ENCODE results near the gene TMX4. TPM values are rescaled to one million over a fixed set of nuclear protein-coding genes. Genes with fewer than 3 reads are reported as not detected.

Gene TMX4
- total RNA-seq, 3 donors from 2014 or later: 40.0 to 61.9 (median 60.7) TPM

DNA sequence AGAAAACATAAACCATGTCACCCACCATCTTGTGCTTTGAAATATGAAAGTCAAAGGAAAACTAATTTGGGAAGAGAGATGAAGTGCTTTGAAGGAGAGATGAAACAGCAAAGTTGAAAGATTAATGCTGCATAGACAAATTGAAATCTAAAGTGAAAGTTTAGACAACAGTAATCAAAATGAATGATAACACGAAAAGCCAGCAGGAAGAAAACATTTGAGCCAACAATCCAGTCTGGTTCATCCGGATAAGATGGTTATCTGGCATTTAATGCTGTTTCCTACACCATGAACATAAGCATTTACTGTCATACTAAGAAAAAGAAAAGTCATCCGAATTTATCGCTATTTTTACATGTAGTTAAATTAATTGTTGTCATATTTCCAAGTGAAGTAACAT lies 79.9 kb downstream of the TMX4 start:
- Histone ChIP-seq H3K36me3 (no peaks in the 10 kb centered on the region), H3K4me3 (no peak overlapping the region), H3K27me3 (no peaks in the 10 kb centered on the region), H3K27ac (no peak overlapping the region), H3K4me1 (no peaks in the 10 kb centered on the region), H3K9me3 (no peaks in the 10 kb centered on the region)
- TF ChIP-seq, protein P1, sequence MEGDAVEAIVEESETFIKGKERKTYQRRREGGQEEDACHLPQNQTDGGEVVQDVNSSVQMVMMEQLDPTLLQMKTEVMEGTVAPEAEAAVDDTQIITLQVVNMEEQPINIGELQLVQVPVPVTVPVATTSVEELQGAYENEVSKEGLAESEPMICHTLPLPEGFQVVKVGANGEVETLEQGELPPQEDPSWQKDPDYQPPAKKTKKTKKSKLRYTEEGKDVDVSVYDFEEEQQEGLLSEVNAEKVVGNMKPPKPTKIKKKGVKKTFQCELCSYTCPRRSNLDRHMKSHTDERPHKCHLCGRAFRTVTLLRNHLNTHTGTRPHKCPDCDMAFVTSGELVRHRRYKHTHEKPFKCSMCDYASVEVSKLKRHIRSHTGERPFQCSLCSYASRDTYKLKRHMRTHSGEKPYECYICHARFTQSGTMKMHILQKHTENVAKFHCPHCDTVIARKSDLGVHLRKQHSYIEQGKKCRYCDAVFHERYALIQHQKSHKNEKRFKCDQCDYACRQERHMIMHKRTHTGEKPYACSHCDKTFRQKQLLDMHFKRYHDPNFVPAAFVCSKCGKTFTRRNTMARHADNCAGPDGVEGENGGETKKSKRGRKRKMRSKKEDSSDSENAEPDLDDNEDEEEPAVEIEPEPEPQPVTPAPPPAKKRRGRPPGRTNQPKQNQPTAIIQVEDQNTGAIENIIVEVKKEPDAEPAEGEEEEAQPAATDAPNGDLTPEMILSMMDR (IDR thresholded peaks at IDR 0.05): no peak
- no peak for TF ChIP-seq POLR2A (IDR thresholded peaks at IDR 0.05)
- no peak for TF ChIP-seq POLR2AphosphoS5 (IDR thresholded peaks at IDR 0.05)
- intact Hi-C loops (cut with DNase I; ENCODE audit: low total_unique reads): no loop called here
- DNase-seq (ENCODE audit: low spot score in 2 of 2): no peak

DNA sequence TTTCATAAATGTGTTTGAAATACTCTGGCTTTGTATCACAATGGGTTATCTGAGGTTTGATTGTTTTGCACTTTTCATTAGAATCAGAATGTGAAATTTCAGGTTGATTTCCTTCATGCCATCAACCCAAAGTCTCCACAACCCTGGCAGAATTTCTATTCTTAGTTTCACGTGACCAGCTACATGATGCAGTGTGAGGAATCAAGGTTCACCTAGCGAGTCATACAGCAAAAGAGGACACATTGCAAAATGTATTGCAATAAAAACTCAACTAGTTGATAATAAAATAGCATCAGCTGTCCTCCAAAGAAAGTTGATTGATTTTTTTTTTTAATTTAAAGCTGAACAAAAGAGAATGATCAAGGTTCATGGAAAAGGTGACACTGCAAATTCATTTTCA lies 81.5 kb downstream of the TMX4 start:
- H3K36me3 ChIP-seq: no peaks in the 10 kb centered on the region
- no peak overlapping the region for H3K27ac ChIP-seq
- H3K9me3 ChIP-seq: no peaks in the 10 kb centered on the region
- no peak for DNase-seq (ENCODE audit: low spot score in 2 of 2)
- intact Hi-C loops (cut with DNase I; ENCODE audit: low total_unique reads): no loop called here
- no peaks in the 10 kb centered on the region for H3K27me3 ChIP-seq
- no peak for TF ChIP-seq POLR2A (IDR thresholded peaks at IDR 0.05)
- no peak for TF ChIP-seq POLR2AphosphoS5 (IDR thresholded peaks at IDR 0.05)
- TF ChIP-seq, protein P1 (IDR thresholded peaks at IDR 0.05): no peak
- no peak overlapping the region for H3K4me3 ChIP-seq
- no peaks in the 10 kb centered on the region for H3K4me1 ChIP-seq

DNA sequence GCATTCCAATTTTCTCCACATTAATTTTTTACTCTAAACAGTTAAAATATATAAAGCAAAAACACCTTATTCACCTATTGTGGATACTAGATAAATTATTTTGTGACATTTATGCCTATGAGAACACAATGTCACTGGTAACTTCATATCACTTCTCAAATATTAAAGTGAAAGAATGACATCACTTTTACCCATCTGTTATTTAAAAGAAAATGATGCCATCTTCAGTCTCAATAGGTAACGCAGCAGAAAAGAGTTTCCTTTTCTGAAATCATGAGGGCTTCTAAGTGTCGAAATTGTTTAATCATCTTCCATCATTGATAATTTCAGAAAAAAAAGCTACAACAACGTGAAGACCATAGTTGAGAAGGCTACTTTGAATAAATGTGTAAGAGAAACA lies 82.2 kb downstream of the TMX4 start:
- H3K4me3 ChIP-seq: no peak overlapping the region
- intact Hi-C loops (cut with DNase I; ENCODE audit: low total_unique reads): no loop called here
- DNase-seq (ENCODE audit: low spot score in 2 of 2): no peak

DNA sequence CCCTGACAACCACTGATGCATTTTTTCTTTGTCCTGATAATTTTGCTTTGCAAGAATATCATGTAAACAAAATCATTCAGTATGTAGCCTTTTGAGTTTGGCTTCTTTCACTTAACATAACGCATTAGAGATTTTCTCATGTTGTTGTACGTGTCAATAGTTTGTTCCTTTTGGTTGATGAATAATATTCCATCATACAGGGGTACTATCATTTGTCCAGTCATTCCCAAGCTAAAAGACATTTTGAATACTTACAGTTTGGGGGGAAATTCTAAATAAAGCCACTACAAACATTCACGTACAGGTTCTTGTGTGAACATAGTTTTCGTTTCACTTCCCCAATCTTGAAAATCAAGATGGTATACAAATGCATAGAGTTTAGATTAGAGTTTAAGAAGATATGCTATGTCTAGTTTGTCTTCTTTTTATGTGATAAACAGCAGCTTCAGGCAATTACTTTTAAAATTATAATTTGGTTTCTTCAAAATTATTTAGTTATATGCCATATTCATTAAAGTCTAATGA lies 84.5 kb downstream of the TMX4 start:
- no peak for DNase-seq (ENCODE audit: low spot score in 2 of 2)
- Histone ChIP-seq H3K36me3 (no peaks in the 10 kb centered on the region), H3K4me1 (no peaks in the 10 kb centered on the region), H3K27ac (no peak overlapping the region), H3K4me3 (no peak overlapping the region), H3K9me3 (no peaks in the 10 kb centered on the region), H3K27me3 (no peaks in the 10 kb centered on the region)
- intact Hi-C loops (cut with DNase I; ENCODE audit: low total_unique reads): no loop called here
- TF ChIP-seq POLR2AphosphoS5 (IDR thresholded peaks at IDR 0.05) (no peak), POLR2A (IDR thresholded peaks at IDR 0.05) (no peak)
- TF ChIP-seq, protein P1 (IDR thresholded peaks at IDR 0.05): no peak

More for the DNA sequence above, 82.2 kb downstream of the TMX4 start:
- TF ChIP-seq, protein P1 (IDR thresholded peaks at IDR 0.05): no peak
- TF ChIP-seq POLR2A (IDR thresholded peaks at IDR 0.05): no peak
- TF ChIP-seq POLR2AphosphoS5 (IDR thresholded peaks at IDR 0.05): no peak
- Histone ChIP-seq H3K27ac (no peak overlapping the region), H3K4me1 (no peaks in the 10 kb centered on the region), H3K9me3 (no peaks in the 10 kb centered on the region), H3K27me3 (no peaks in the 10 kb centered on the region), H3K36me3 (no peaks in the 10 kb centered on the region)

DNA sequence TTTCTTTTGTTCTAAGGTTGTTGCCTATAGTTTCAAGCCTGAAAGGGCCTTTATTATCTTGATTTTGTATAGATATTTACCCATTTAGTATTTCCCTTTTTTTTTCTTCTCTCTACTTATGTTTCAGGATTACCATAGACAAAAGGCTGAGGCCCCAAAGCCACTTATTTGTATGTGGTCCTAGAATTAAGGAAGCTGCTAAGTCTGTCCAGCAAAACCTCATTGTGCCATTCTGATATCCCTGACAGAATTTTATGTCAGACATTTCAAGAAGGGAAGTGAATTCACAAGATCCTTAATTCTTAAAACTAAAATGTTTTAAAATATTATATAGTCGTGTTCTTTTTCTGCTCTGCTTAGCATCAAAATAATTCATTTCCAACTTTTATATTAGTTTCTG lies 86.2 kb downstream of the TMX4 start:
- intact Hi-C loops (cut with DNase I; ENCODE audit: low total_unique reads): no loop called here
- Histone ChIP-seq H3K27me3 (no peaks in the 10 kb centered on the region), H3K4me1 (no peaks in the 10 kb centered on the region), H3K27ac (no peak overlapping the region), H3K4me3 (no peak overlapping the region), H3K9me3 (no peaks in the 10 kb centered on the region), H3K36me3 (no peaks in the 10 kb centered on the region)
- no peak for DNase-seq (ENCODE audit: low spot score in 2 of 2)
- TF ChIP-seq, protein P1 (IDR thresholded peaks at IDR 0.05): no peak

Measured in breast epithelium (tissue), 4 donors.